Stimulated activated CD4-positive, alpha-beta T cell treated with anti-CD3 and anti-CD28 coated beads, Interleukin-15, amount 100 ng/mL, for 48 hours (primary cell): ENCODE results near the gene UTP14C.
"Not testable (repeated sequence)": the region's sequence is repeated elsewhere in the genome, so short reads cannot be mapped to it uniquely, and the experiment has no call there.

Experiments
- DNase-seq, 2 donors: peaks; one replicate each; pipeline ENCODE4 v3.0.0-alpha.2; 2020; ENCODE audit warnings: low read depth in 2 of 2

The UTP14C gene

DNA sequence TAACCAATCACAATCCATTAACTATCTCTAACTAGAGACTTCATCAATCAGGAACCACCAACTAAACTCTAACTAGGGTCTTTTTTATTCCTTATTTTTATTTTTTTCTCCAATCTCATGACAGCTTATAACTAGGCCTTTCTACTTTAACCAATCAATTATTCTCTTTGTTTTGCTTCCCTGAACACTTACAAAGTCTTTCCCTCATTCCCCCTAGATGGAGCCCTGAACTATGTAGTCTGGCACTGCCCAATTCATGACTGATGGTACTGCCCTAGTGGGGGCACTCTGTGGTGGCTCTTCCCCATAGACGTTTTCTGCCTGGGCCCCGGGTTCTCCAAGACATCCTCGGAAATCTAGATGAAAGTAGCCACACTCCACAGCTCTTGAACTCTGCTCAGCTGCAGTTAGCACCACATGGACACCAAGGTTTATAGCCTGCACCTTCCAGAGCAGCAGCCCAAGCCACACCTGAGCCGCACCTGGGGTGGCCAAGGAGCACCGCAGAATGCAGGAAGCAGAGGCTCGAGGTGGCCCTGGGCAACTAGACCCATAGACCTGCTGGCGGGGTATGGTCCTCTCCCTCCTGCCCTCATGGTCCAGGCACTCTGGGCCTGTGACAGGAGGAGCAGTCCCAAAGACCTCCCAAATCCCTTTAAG is 19.9 kb upstream of the UTP14C start:
- no peak for DNase-seq

DNA sequence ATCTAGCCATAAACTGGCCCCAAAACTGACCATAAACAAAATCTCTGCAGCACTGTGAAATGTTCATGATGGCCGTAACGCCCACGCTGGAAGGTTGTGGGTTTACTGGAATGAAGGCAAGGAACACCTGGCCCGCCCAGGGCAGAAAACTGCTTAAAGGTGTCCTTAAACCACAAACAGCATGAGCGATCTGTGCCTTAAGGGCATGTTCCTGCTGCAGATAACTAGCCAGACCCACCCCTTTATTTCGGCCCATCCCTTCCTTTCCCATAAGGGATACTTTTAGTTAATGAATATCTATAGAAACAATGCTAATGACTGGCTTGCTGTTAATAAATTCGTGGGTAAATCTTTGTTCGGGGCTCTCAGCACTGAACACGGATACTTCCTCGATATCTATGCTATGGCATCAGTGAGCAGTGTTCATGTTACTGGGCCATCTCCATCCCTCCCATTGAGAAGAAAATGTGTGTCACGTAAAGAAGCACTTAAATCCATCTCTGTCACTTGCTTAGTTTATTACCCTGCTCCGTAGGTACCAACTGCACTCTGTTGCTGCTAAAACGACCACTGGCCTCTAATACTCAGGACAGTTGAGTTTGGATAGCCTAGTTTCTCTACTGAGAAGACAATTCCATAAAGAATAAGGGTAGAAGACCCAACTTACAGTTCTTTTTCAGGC is 18.5 kb upstream of the UTP14C start:
- DNase-seq, result no peak

DNA sequence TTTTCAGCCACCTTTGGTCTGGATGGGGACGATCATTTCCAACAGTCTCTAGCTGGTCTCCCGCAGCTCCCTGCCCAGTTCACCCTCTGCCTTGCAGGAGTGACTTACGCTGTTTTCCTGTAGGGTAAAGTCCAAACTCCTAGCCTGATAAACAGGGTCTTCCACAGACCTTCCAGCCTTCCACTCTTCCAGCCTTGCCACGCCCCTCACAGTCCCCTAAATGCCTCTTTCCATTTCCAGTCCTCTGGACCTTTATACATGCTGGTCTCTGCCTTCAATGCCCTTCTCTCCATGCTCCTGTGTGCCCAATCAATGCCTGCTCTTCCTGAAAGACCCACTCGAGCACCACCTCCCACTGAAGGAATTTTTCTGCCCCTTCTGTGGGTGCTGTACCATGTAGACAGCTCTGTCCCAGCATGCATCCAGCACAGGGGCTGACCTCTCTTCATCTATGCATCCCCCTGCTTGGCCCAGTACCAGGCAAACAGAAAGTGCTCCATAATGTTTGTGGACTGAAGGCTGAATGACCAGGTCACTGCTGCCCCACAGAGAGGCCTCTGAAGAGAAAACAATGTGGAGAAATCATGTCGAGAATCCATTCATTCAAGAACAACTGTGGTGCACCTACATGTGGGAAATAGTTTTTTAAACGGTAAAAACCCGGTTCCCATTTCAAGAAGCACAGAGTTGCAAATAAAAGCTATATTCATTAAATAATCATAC is 17.8 kb upstream of the UTP14C start:
- DNase-seq, result no peak

DNA sequence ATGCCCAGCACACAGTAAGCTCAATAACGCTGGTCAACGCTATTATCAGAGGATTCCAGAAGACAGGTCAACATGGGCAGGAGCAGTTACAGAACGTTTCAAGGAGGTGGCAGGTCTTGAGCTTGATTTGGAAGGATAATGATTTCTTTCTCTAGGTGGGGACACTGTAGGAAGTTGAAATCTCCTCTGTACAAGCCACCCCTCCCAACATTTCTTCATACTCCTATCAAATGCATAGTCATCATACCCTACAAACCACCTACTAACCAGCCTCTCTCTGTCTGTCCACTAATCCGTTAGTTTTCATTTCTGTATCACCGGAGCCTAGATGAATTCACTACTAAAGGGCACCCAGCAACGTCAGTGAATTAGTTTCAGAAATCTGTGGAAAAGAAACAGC is 14.5 kb upstream of the UTP14C start:
- no peak for DNase-seq

- DNase-seq, result no peak
Observed at GRCh38 chr13:52010890-52011631, 13.4 kb upstream of the UTP14C start, which contains the start of gene ATP7B. TSS of gene ATP7B (minus strand) at chr13:52011450. CDS start at chr13:52011337, 113 bp downstream.

GRCh38 chr13:52011632-52012511 is 12.6 kb upstream of the UTP14C start, which contains the start of gene ALG11:
TSS of gene ALG11 (plus strand) at chr13:52012398. CDS start at chr13:52012419, 21 bp downstream.
- DNase-seq, result peak; percentile 99

DNA sequence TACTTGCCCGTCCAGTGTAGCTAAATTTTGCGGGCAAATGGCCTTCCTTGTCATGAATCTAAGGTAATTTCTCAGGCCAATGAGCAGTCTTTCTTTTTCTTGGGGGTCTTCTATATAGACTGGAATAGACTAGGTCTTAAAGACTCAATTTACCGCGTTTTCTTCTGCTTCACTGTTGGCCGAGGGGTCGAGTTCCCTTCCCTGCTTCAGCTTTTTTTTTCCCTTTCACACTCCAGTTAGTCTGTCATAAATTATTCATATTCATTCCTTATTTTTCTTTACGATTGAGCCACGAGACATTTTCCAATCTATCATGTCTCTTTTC is 12.0 kb upstream of the UTP14C start:
- DNase-seq, result no peak

DNA sequence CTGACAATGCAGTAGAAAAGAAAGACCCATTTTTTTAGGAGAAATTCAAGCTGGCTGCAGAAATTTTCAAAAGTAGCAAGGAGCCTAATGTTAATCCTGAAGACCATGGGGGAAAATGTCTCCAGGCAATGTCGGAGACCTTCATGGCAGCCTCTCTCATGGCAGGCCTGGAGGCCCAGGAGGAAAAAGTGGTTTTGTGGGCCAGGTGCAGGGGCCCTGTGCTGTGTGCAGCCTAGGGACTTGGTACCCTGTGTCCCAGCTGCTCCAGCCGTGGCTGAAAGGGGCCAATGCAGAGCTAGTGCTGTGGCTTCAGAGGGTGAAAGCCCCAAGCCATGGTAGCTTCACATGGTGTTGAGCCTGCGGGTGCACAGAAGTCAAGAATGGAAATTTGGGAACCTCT is 8.2 kb upstream of the UTP14C start:
- no peak for DNase-seq

DNA sequence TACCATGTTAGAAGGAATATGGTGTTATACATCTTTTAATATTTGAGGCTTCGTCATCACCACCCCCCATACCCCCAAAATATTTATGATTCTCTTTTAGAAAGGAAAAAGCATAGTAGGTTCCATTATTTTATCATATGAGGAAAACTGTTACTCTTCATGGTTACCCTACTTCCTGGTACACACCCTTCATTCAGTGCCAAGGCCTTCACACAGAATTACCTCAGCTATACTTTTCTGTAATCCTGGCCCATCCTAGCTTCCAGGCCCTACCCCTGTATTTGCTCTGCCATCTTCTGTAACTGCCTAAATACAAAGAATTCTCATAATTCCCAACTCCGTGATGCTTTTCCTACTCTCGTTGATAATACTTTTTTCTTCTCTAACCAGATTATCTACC is 4.3 kb upstream of the UTP14C start:
- no peak for DNase-seq

GRCh38 chr13:52022356-52022755 is 2.1 kb upstream of the UTP14C start:
- DNase-seq, result no peak

- DNase-seq, result no peak
Observed at GRCh38 chr13:52025475-52026245, 1.2 kb downstream of the UTP14C start.

DNA sequence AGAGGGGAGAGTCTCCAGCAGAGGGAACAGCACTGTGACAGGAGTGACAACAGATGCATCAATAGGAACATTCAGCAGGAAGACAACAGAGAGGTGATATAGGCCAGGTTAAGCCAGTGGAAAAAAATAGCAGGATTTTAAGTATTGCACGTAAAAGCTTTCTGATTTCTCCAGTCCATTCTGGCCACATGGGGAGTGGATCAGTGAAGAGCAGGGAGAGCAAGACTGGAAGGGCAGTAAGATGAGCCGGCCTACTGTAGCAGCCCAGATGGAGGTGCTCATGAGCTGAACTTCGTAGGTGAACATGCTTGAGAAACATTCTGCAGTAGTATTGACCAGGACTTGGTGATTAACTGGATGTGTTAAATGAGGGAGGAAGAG is 1.7 kb downstream of the UTP14C start:
- DNase-seq, result no peak

- DNase-seq, result no peak
Observed at GRCh38 chr13:52027832-52028231, 3.3 kb downstream of the UTP14C start.

DNA sequence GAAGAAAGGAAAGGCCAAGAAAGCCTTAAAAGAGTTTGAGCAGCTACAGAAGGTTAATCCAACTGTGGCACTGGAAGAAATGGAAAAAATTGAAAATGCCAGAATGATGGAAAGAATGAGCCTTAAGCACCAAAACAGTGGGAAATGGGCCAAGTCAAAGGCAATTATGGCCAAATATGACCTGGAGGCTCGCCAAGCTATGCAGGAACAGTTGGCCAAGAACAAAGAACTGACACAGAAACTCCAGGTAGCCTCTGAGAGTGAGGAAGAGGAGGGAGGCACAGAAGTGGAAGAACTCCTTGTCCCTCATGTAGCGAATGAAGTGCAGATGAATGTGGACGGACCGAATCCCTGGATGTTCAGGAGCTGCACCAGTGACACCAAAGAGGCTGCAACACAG is 5.1 kb downstream of the UTP14C start:
- DNase-seq, result no peak

DNA sequence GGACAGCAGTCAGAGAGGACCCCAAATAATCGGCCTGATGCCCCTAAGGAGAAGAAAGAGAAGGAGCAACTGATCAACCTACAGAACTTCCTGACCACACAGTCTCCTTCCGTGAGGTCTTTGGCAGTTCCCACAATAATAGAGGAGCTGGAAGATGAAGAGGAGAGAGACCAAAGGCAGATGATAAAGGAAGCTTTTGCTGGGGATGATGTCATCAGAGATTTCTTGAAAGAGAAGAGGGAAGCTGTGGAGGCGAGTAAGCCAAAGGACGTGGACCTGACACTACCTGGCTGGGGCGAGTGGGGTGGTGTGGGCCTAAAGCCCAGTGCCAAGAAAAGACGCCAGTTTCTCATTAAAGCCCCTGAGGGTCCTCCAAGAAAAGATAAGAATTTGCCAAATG is 5.9 kb downstream of the UTP14C start:
- DNase-seq, result not testable (repeated sequence)

DNA sequence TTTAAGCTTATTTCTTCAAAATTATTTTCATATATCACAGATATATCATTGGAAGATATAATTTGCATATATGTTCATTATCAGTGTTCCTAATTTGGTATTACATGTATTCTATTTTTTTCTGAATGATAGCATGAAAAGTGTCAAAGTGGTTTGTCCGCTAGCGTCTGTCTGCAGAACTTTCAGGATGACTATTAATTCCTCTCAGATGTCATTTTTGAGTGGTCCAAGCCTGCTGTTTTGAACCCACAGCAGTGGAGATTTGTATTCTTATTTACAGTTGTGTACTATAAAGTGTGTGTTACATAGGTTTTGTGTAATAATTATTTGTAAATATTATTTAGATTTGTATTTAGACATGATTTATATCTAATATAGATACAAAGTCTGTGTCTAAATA is 8.5 kb downstream of the UTP14C start:
- DNase-seq, result no peak

DNA sequence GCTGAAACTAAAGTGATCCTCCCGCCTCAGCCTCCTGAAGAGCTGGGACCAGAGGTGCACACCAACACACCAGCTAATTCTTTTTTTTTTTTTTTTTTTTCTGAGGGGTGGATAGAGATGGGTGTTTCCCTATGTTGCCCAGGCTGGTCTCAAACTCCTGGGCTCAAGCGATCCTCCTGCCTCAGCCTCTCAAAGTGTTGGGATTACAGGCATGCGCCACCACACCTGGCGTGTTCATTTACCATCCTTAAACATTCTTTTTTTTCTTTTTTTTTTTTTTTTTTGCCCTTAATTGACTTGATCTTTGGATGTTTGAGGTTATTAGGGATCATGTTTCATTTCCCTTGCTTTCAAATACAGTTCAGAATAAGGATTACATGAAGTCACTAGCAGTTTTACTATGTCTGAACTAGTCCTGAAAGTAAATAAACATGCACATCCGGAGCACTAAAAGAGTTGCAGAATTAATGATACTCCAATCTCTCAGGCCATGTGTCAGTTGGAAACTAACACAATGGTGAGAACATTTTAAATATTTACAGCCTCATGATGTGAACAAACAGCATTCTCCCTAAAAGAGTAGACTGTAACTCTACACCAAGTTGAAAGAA is 10.2 kb downstream of the UTP14C start:
- no peak for DNase-seq

GRCh38 chr13:52036037-52036436 is 11.5 kb downstream of the UTP14C start:
- no peak for DNase-seq

GRCh38 chr13:52043675-52044074 is 19.2 kb downstream of the UTP14C start:
- no peak for DNase-seq

- DNase-seq, result no peak
Observed at GRCh38 chr13:52047463-52047862, 23.0 kb downstream of the UTP14C start.
